Fibroblast of lung (primary cell): ENCODE results near the gene AGXT.

Source experiments
- CTCF ChIP-seq, 2 donors: IDR thresholded peaks in 1 of 2; conservative IDR thresholded peaks in 1 of 2; 1 replicate in 1 of 2; 2 replicates in 1 of 2; pipeline ENCODE4 v1.5.1; 2011 to 2012; ENCODE audit warnings: low read length in 2 of 2, control low read depth in 1 of 2, inconsistent platforms in 1 of 2, low read depth in 1 of 2, mild to moderate bottlenecking in 1 of 2
- EZH2 ChIP-seq: IDR thresholded peaks from 2 replicates; pipeline ENCODE4 v1.5.1; 2012; ENCODE audit warnings: low read length, control low read depth, mild to moderate bottlenecking; ENCODE audit errors: missing control alignments

DNA sequence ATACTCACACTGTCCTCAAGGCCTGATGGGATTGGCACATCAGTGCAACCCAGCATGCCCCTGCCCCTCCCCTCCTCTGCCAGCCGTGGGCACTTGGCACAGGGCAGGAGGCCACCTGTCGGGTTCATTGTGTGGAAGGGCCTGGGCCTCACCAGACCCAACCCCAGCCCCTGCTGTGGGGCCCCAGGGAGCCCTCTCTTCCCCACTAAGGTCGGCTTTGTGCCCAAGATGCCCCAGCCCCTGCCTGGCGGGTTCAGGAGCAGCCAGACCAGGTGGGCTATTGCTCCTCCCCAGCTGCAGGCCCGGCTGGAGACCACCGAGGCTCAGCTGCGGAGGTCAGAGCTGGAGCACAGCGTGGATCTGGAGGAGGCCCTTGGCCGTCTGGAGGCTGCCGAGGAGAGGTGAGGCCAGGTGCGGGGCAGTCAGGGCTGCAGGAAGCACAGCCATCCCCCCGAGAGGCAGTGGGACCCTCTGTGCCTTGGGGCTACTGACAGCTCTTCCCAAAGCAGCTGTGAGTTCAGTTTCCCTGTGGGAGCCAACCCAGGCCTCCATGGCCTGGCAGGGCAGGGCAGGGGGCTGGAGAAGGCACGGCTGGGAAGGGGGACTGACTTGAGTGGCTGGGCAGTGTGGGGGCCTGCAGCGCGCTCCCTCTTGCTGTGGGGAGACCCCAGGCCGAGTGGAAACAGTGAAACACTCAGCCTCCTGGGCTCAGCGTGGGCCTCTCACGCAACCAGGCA lies 53.8 kb downstream of the AGXT start:
- TF ChIP-seq CTCF (conservative IDR thresholded peaks at IDR 0.05 in 1 of 2, IDR thresholded peaks at IDR 0.05 in 1 of 2; ENCODE audit: low read depth in 1 of 2, low read length in 2 of 2): no peak
- no peak for TF ChIP-seq EZH2
